Peyer's patch (tissue), 4 donors: ENCODE results near the gene TEX29.

ENCODE experiments used
- CTCF ChIP-seq, 6 experiments: fragments of 450-650 bp in 4 of 6; fragments of 200-600 bp in 2 of 6; sonication (generic) in 1 of 6; IDR thresholded peaks; one replicate each; pipeline ENCODE4 v1.5.1; 2017 to 2019; ENCODE audit warnings: antibody characterized with exemption in 6 of 6, mild to moderate bottlenecking in 3 of 6, moderate library complexity in 1 of 6
- POLR2A ChIP-seq, 2 donors: fragments of 450-650 bp; IDR thresholded peaks; one replicate each; pipeline ENCODE4 v1.5.1; 2017; ENCODE audit warnings: antibody characterized with exemption in 2 of 2, mild to moderate bottlenecking in 2 of 2, moderate library complexity in 2 of 2

GRCh38 chr13:111393221-111393790 is 72.9 kb downstream of the TEX29 start:
- TF ChIP-seq CTCF (IDR thresholded peaks at IDR 0.05) (no peak), POLR2A (IDR thresholded peaks at IDR 0.05) (no peak)
